Lower lobe of right lung (tissue), 2 donors: ENCODE data around the gene FHIT. TPM values are rescaled to one million over a fixed set of nuclear protein-coding genes. Genes with fewer than 3 reads are reported as not detected.

Experiments
- ATAC-seq, 2 donors: fragments of 200-7000 bp; cut with Tn5 transposase; one replicate each; pipeline ENCODE4 v1.9.1; 2020 to 2022; ENCODE audit warnings: mild to moderate bottlenecking in 2 of 2, moderate library complexity in 2 of 2
- DNase-seq: peaks from one replicate; pipeline ENCODE4 v3.0.0-alpha.2; 2020
- H3K27ac ChIP-seq: fragments of 200-600 bp; one replicate; pipeline ENCODE4 v1.8.0; 2022
- H3K27me3 ChIP-seq: fragments of 200-600 bp; one replicate; pipeline ENCODE4 v1.8.0; 2022; ENCODE audit warnings: low read depth
- H3K36me3 ChIP-seq: fragments of 200-600 bp; one replicate; pipeline ENCODE4 v1.8.0; 2022; ENCODE audit warnings: mild to moderate bottlenecking
- H3K4me1 ChIP-seq: fragments of 200-600 bp; one replicate; pipeline ENCODE4 v1.8.0; 2022
- H3K4me3 ChIP-seq: fragments of 200-600 bp; one replicate; pipeline ENCODE4 v1.8.0; 2022; ENCODE audit warnings: mild to moderate bottlenecking
- H3K9me3 ChIP-seq: fragments of 200-600 bp; one replicate; pipeline ENCODE4 v1.8.0; 2022
- intact Hi-C: fragments of 100-400 bp; cut with DNase I; formaldehyde crosslinking; loops from one replicate; pipeline ENCODE4 v1.11.0; 2022
- total RNA-seq: library from RNA; stranded (reverse); fragmentation: NEBNext Ultra II Directional; extraction: Animal tissue kit (Norgen Biotek cat#: 25700); gene quantifications from one replicate; pipeline ENCODE4 v1.2.1, GENCODE V29; 2021
- TF ChIP-seq, protein P1 (sequence below): fragments of 200-600 bp; IDR thresholded peaks from one replicate; pipeline ENCODE4 v1.8.0; 2022; ENCODE audit warnings: antibody characterized with exemption, mild to moderate bottlenecking
- donor health status: DM: no; HTN: yes; CAD: no; lungs with severe emphysema.

FHIT gene
- total RNA-seq, 1 donor from 2014 or later: 10.3 TPM

DNA sequence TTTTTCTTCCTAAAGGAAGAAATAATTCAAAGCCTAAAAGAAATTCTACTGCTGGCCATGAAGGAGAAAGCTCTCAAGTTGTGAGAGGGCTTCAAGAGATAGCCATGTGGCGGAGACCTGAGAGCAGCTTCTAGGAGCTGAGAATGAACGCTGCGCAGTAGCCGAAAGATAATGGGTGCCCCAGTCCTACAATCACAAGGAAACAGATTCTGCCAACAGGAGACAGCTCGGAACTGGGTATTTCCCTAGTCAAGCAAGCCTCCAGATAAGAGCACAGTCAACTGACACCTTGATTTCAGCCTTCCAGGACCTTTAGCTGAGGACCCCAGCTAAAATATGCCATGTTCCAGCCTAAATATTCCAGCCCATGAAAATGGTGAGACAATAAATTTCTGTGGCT is 824.1 kb downstream of the FHIT start:
- H3K27ac ChIP-seq: no peak overlapping the region
- no peak overlapping the region for H3K4me3 ChIP-seq
- no peak for ATAC-seq
- TF ChIP-seq, protein P1, sequence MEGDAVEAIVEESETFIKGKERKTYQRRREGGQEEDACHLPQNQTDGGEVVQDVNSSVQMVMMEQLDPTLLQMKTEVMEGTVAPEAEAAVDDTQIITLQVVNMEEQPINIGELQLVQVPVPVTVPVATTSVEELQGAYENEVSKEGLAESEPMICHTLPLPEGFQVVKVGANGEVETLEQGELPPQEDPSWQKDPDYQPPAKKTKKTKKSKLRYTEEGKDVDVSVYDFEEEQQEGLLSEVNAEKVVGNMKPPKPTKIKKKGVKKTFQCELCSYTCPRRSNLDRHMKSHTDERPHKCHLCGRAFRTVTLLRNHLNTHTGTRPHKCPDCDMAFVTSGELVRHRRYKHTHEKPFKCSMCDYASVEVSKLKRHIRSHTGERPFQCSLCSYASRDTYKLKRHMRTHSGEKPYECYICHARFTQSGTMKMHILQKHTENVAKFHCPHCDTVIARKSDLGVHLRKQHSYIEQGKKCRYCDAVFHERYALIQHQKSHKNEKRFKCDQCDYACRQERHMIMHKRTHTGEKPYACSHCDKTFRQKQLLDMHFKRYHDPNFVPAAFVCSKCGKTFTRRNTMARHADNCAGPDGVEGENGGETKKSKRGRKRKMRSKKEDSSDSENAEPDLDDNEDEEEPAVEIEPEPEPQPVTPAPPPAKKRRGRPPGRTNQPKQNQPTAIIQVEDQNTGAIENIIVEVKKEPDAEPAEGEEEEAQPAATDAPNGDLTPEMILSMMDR: no peak
- no peaks in the 10 kb centered on the region for H3K4me1 ChIP-seq
- DNase-seq: no peak
- no peaks in the 10 kb centered on the region for H3K9me3 ChIP-seq
- H3K36me3 ChIP-seq: no peaks in the 10 kb centered on the region
- intact Hi-C loops: no loop called here
- no peaks in the 10 kb centered on the region for H3K27me3 ChIP-seq

DNA sequence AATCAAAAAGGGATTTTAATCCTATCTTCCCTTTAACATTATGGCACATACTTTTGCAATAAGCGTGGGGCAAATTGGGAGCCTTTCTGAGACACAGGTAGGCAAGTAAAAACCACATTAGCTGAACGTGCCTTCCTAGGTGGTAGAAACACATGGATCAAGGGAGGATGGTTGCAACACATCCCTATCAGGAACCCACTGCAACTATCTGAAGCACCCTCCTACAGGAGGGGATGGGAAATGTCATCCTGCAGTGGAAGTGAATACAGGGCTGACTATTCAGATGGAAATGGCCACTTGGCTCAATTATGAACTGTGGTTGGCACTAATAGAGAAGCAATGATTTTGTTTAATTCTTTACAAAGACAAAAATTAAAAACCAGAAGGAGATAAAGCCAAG is 826.3 kb downstream of the FHIT start:
- DNase-seq (no peak), ATAC-seq (no peak)
- intact Hi-C loops: no loop called here
- Histone ChIP-seq H3K27ac (no peak overlapping the region), H3K36me3 (no peaks in the 10 kb centered on the region), H3K4me1 (no peaks in the 10 kb centered on the region), H3K9me3 (no peaks in the 10 kb centered on the region), H3K4me3 (no peak overlapping the region), H3K27me3 (no peaks in the 10 kb centered on the region)
- TF ChIP-seq, protein P1: no peak

DNA sequence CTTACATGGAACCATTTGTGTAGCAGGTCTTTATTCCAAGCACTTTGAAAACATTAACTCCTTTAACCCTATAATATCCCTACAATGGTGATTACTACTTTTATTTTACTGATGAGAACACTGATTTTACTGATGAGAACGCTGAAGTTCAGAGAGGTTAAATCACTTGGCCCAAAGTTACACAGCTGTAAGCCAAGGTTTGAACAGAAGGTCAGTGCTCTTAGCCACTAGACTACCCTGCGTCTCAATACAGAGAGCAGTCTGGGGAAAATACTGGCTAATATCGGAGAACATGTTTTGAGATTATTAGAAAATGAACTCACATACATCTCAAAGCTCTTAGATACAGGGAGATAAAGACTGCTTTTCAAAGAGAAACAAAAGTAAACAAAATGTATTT is 827.2 kb downstream of the FHIT start:
- H3K36me3 ChIP-seq: no peaks in the 10 kb centered on the region
- TF ChIP-seq, protein P1: no peak
- DNase-seq (no peak), ATAC-seq (no peak)
- H3K4me3 ChIP-seq: no peak overlapping the region
- intact Hi-C loops: no loop called here
- no peaks in the 10 kb centered on the region for H3K9me3 ChIP-seq
- no peak overlapping the region for H3K27ac ChIP-seq
- no peaks in the 10 kb centered on the region for H3K27me3 ChIP-seq
- H3K4me1 ChIP-seq: no peaks in the 10 kb centered on the region

DNA sequence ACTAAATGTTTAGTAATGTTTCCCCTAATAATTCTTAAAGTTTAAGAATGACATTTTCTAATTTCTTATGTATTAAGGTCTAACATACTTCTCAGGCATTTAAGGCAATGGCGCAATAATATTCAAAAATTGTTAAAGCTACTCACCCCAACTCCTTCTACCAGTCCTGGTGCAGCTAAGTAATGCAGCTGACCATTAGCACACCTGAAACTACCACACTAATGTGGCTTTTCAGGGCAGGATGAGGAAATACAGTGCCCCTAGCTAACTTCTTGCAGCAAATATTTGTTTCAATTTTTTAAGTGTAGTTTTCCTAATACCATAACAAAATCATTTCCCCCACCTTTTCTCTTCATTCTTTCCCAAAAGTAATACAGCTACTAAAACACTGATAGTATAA is 827.7 kb downstream of the FHIT start:
- Histone ChIP-seq H3K9me3 (no peaks in the 10 kb centered on the region), H3K4me3 (no peak overlapping the region), H3K36me3 (no peaks in the 10 kb centered on the region), H3K27ac (no peak overlapping the region), H3K4me1 (no peaks in the 10 kb centered on the region), H3K27me3 (no peaks in the 10 kb centered on the region)
- intact Hi-C loops: no loop called here
- ATAC-seq (no peak), DNase-seq (no peak)
- TF ChIP-seq, protein P1: no peak

DNA sequence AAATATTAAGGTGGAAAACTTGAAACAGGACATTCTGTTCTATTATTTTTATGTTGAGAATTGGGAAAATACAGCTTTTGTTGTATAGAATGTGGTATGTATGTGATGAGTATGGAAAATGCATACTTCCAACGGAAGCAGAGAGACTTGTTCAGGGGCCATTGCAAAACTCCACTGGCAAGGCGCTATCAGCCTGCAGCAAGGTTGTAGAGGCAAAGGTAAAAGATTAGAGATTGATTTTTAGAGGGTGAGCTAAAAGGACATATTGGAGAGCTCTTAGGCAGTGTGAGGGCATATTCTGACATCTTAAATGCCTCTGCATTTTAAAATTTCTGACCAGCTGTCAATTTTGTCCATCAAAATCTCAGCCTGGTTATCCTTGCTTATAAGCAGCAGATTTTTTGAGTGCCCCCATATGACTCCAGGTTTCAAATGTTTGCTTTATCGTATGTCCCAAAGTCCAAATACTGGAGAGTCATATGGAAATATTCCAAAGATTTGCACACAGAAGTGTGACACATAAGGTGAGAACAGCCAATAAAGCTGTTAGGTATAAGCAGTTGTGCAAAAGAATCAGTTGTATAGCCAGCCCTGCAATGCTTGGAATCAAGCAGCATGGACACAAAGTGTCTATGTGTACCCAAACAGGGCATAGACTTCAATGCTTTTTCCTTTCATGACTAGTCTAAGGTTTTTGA is 829.4 kb downstream of the FHIT start:
- H3K27ac ChIP-seq: no peak overlapping the region
- intact Hi-C loops: no loop called here
- no peaks in the 10 kb centered on the region for H3K27me3 ChIP-seq
- no peak for DNase-seq
- no peaks in the 10 kb centered on the region for H3K36me3 ChIP-seq
- no peaks in the 10 kb centered on the region for H3K9me3 ChIP-seq
- H3K4me3 ChIP-seq: no peak overlapping the region
- TF ChIP-seq, protein P1: no peak
- ATAC-seq: no peak
- H3K4me1 ChIP-seq: no peaks in the 10 kb centered on the region
